GM23338 (cell line): ENCODE results near the gene NDRG2. TPM values are rescaled to one million over a fixed set of nuclear protein-coding genes. Genes with fewer than 3 reads are reported as not detected.

Experiments used
- ATAC-seq: fragments of 200-7000 bp; cut with Tn5 transposase; 3 replicates; pipeline ENCODE4 v1.9.1; 2020
- DNase-seq: peaks from one replicate; pipeline ENCODE4 v3.0.0-alpha.2; 2015; ENCODE audit warnings: low spot score
- H2AFZ ChIP-seq: fragments of 200-600 bp; sonication (generic); 2 replicates; pipeline ENCODE4 v1.8.0; 2016; ENCODE audit warnings: antibody characterized with exemption, mild to moderate bottlenecking, moderate library complexity
- H3F3A ChIP-seq: fragments of 200-600 bp; sonication (generic); replicated peaks from 2 replicates; pipeline ENCODE4 v1.8.0; 2017; ENCODE audit warnings: antibody characterized with exemption, mixed run types, low read depth
- H3K27ac ChIP-seq: fragments of 200-600 bp; sonication (generic); 2 replicates; pipeline ENCODE4 v1.6.1; 2016; ENCODE audit warnings: low read depth
- H3K27me3 ChIP-seq: fragments of 200-600 bp; sonication (generic); 2 replicates; pipeline ENCODE4 v1.8.0; 2016; ENCODE audit warnings: mild to moderate bottlenecking, mixed run types, moderate library complexity; ENCODE audit not compliant: insufficient read depth
- H3K36me3 ChIP-seq: fragments of 200-600 bp; sonication (generic); 2 replicates; pipeline ENCODE4 v1.8.0; 2016; ENCODE audit warnings: mild to moderate bottlenecking; ENCODE audit not compliant: insufficient read depth
- H3K4me1 ChIP-seq: fragments of 200-600 bp; sonication (generic); 2 replicates; pipeline ENCODE4 v1.8.0; 2016; ENCODE audit warnings: mild to moderate bottlenecking, moderate library complexity; ENCODE audit not compliant: insufficient read depth
- H3K4me2 ChIP-seq: fragments of 200-600 bp; sonication (generic); 2 replicates; pipeline ENCODE4 v1.7.1; 2017; ENCODE audit warnings: mixed run types
- H3K4me3 ChIP-seq: fragments of 200-600 bp; sonication (generic); 2 replicates; pipeline ENCODE4 v1.6.1; 2016; ENCODE audit warnings: mixed run types
- H3K79me2 ChIP-seq: fragments of 200-600 bp; sonication (generic); replicated peaks from 2 replicates; pipeline ENCODE4 v1.8.0; 2017; ENCODE audit warnings: mild to moderate bottlenecking; ENCODE audit not compliant: insufficient read depth
- H3K9me2 ChIP-seq: fragments of 200-600 bp; sonication (generic); 2 replicates; pipeline ENCODE4 v1.8.0; 2017; ENCODE audit not compliant: insufficient read depth
- H4K20me1 ChIP-seq: fragments of 200-600 bp; sonication (generic); replicated peaks from 2 replicates; pipeline ENCODE4 v1.8.0; 2017; ENCODE audit warnings: mild to moderate bottlenecking; ENCODE audit not compliant: insufficient read depth
- H3K27ac Mint-ChIP-seq: 2 replicates; pipeline ENCODE4 v1.8.0; 2020; ENCODE audit warnings: inconsistent platforms, mild to moderate bottlenecking, moderate library complexity, mixed read lengths
- H3K27me3 Mint-ChIP-seq: 3 replicates; pipeline ENCODE4 v1.8.0; 2022; ENCODE audit warnings: low read depth, mild to moderate bottlenecking, moderate library complexity, mixed read lengths, inconsistent platforms; ENCODE audit not compliant: insufficient read depth, poor library complexity
- H3K36me3 Mint-ChIP-seq: 3 replicates; pipeline ENCODE4 v1.8.0; 2021; ENCODE audit warnings: low read depth, mild to moderate bottlenecking, inconsistent platforms, moderate library complexity, mixed read lengths
- H3K4me1 Mint-ChIP-seq: 3 replicates; pipeline ENCODE4 v1.8.0; 2020; ENCODE audit warnings: mild to moderate bottlenecking, inconsistent platforms, mixed read lengths
- H3K4me3 Mint-ChIP-seq: 3 replicates; pipeline ENCODE4 v1.8.0; 2021; ENCODE audit warnings: moderate library complexity, mild to moderate bottlenecking, inconsistent platforms, mixed read lengths
- H3K9me3 Mint-ChIP-seq: 3 replicates; pipeline ENCODE4 v1.8.0; 2020; ENCODE audit warnings: moderate library complexity, mild to moderate bottlenecking, inconsistent platforms, mixed read lengths
- CREB1 ChIP-seq: fragments of 250-450 bp; sonication (Bioruptor Pico); IDR thresholded peaks from 2 replicates; pipeline ENCODE4 v1.5.0; 2020; ENCODE audit warnings: low read depth, mild to moderate bottlenecking, moderate library complexity
- EZH2 ChIP-seq: fragments of 200-600 bp; sonication (generic); IDR thresholded peaks from one replicate; pipeline ENCODE4 v1.8.0; 2017; ENCODE audit warnings: antibody characterized with exemption, mild to moderate bottlenecking, low read depth; ENCODE audit not compliant: unreplicated experiment
- EZH2phosphoT487 ChIP-seq: fragments of 200-600 bp; sonication (generic); IDR thresholded peaks from one replicate; pipeline ENCODE4 v1.8.1; 2018; ENCODE audit warnings: antibody characterized with exemption; ENCODE audit not compliant: unreplicated experiment
- JUNB ChIP-seq: IDR thresholded peaks from one replicate; pipeline ENCODE4 v1.6.1; 2016; ENCODE audit warnings: antibody characterized with exemption; ENCODE audit not compliant: unreplicated experiment
- NANOG ChIP-seq: IDR thresholded peaks from 2 replicates; pipeline ENCODE4 v1.6.1; 2016; ENCODE audit warnings: antibody characterized with exemption, borderline replicate concordance
- POLR2AphosphoS5 ChIP-seq: IDR thresholded peaks from 2 replicates; pipeline ENCODE4 v1.6.1; 2016; ENCODE audit warnings: antibody characterized with exemption, low read depth
- STAT1 ChIP-seq: IDR thresholded peaks from one replicate; pipeline ENCODE4 v1.6.1; 2016; ENCODE audit warnings: antibody characterized with exemption; ENCODE audit not compliant: unreplicated experiment
- ZNF114 ChIP-seq: fragments of 250-450 bp; sonication (Bioruptor Pico); IDR thresholded peaks from 2 replicates; pipeline ENCODE4 v1.5.0; 2020; ENCODE audit warnings: mild to moderate bottlenecking, moderate library complexity
- ZNF331 ChIP-seq: fragments of 250-450 bp; sonication (Bioruptor Pico); IDR thresholded peaks from 2 replicates; pipeline ENCODE4 v1.5.0; 2020; ENCODE audit warnings: low read depth, mild to moderate bottlenecking, moderate library complexity
- polyA plus RNA-seq: library from polyadenylated mRNA; unstranded; fragments of >200 nt; fragmentation: Nextera tagmentation; extraction: Ambion mirVana; gene quantifications from 2 replicates; pipeline ENCODE4 v1.2.1, GENCODE V29; 2016
- total RNA-seq: library from RNA; depleted of rRNA; stranded (reverse); fragments of >200 nt; shearing (Covaris generic); gene quantifications from 2 replicates; pipeline ENCODE4 v1.2.3, GENCODE V29; 2014
- TF ChIP-seq, protein P1 (sequence below), 2 experiments: fragments of 200-600 bp in 1 of 2; sonication (generic) in 1 of 2; conservative IDR thresholded peaks; 2 replicates each; pipeline versions ENCODE4 v1.5.1 to v1.6.1; 2016 to 2017; ENCODE audit warnings: antibody characterized with exemption in 2 of 2, low read depth in 2 of 2, mild to moderate bottlenecking in 2 of 2, moderate library complexity in 1 of 2
- TF ChIP-seq, protein P2 (sequence below): fragments of 250-450 bp; sonication (Bioruptor Pico); IDR thresholded peaks from 2 replicates; pipeline ENCODE4 v1.5.0; 2020; ENCODE audit warnings: mild to moderate bottlenecking, moderate library complexity
- TF ChIP-seq, protein P3 (sequence below): IDR thresholded peaks from one replicate; pipeline ENCODE4 v1.6.1; 2018; ENCODE audit warnings: antibody characterized with exemption; ENCODE audit not compliant: unreplicated experiment
- TF ChIP-seq, protein P4 (sequence below): IDR thresholded peaks from 2 replicates; pipeline ENCODE4 v1.6.1; 2016; ENCODE audit warnings: antibody characterized with exemption

Gene NDRG2
- total and polyA plus RNA-seq, 2 experiments from 2014 or later, result 8.8 to 20.6 TPM

DNA sequence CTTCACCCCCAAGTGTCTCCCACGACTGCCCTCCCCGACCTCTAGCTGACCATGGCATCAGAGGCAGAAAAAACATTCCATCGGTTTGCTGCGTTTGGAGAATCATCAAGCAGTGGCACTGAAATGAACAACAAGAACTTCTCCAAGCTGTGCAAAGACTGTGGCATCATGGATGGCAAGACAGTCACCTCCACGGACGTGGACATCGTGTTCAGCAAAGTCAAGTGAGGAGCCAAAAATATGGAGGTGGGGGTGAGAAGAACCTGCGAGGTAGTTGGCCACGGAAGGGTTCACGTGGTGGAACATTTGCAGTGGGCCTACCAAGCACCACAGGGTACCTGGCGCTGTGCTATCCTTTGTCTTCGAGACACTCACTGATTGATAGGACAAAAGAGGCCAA, 5.7 kb upstream of the NDRG2 start:
- Mint-ChIP-seq H3K27ac (no peak overlapping the region), H3K9me3 (no peaks in the 10 kb centered on the region), H3K27me3 (peaks cover 16% of the 10 kb centered on the region), H3K4me1 (peaks cover 17% of the 10 kb centered on the region), H3K4me3 (no peak overlapping the region), H3K36me3 (no peaks in the 10 kb centered on the region)
- Histone ChIP-seq H3K4me3 (no peak overlapping the region), H3F3A (peaks cover 4% of the 10 kb centered on the region; the same call in 1 of the 2 replicates), H3K4me2 (no peak overlapping the region), H3K36me3 (no peaks in the 10 kb centered on the region), H3K4me1 (peaks cover 16% of the 10 kb centered on the region), H3K79me2 (no peaks in the 10 kb centered on the region), H2AFZ (no peak overlapping the region), H3K27me3 (peaks cover 6% of the 10 kb centered on the region; the same call in 1 of the 2 replicates), H3K27ac (no peak overlapping the region), H3K9me2 (peaks cover 6% of the 10 kb centered on the region; the same call in 1 of the 2 replicates), H4K20me1 (no peaks in the 10 kb centered on the region)
- DNase-seq (no peak), ATAC-seq (no peak)
- no peak for TF ChIP-seq JUNB
- TF ChIP-seq, protein P1, sequence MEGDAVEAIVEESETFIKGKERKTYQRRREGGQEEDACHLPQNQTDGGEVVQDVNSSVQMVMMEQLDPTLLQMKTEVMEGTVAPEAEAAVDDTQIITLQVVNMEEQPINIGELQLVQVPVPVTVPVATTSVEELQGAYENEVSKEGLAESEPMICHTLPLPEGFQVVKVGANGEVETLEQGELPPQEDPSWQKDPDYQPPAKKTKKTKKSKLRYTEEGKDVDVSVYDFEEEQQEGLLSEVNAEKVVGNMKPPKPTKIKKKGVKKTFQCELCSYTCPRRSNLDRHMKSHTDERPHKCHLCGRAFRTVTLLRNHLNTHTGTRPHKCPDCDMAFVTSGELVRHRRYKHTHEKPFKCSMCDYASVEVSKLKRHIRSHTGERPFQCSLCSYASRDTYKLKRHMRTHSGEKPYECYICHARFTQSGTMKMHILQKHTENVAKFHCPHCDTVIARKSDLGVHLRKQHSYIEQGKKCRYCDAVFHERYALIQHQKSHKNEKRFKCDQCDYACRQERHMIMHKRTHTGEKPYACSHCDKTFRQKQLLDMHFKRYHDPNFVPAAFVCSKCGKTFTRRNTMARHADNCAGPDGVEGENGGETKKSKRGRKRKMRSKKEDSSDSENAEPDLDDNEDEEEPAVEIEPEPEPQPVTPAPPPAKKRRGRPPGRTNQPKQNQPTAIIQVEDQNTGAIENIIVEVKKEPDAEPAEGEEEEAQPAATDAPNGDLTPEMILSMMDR (conservative IDR thresholded peaks at IDR 0.05; ENCODE audit: low read depth in 2 of 2), result no peak
- no peak for TF ChIP-seq EZH2phosphoT487
- no peak for TF ChIP-seq POLR2AphosphoS5
- no peak for TF ChIP-seq CREB1
- TF ChIP-seq NANOG, result no peak
- TF ChIP-seq, protein P2, sequence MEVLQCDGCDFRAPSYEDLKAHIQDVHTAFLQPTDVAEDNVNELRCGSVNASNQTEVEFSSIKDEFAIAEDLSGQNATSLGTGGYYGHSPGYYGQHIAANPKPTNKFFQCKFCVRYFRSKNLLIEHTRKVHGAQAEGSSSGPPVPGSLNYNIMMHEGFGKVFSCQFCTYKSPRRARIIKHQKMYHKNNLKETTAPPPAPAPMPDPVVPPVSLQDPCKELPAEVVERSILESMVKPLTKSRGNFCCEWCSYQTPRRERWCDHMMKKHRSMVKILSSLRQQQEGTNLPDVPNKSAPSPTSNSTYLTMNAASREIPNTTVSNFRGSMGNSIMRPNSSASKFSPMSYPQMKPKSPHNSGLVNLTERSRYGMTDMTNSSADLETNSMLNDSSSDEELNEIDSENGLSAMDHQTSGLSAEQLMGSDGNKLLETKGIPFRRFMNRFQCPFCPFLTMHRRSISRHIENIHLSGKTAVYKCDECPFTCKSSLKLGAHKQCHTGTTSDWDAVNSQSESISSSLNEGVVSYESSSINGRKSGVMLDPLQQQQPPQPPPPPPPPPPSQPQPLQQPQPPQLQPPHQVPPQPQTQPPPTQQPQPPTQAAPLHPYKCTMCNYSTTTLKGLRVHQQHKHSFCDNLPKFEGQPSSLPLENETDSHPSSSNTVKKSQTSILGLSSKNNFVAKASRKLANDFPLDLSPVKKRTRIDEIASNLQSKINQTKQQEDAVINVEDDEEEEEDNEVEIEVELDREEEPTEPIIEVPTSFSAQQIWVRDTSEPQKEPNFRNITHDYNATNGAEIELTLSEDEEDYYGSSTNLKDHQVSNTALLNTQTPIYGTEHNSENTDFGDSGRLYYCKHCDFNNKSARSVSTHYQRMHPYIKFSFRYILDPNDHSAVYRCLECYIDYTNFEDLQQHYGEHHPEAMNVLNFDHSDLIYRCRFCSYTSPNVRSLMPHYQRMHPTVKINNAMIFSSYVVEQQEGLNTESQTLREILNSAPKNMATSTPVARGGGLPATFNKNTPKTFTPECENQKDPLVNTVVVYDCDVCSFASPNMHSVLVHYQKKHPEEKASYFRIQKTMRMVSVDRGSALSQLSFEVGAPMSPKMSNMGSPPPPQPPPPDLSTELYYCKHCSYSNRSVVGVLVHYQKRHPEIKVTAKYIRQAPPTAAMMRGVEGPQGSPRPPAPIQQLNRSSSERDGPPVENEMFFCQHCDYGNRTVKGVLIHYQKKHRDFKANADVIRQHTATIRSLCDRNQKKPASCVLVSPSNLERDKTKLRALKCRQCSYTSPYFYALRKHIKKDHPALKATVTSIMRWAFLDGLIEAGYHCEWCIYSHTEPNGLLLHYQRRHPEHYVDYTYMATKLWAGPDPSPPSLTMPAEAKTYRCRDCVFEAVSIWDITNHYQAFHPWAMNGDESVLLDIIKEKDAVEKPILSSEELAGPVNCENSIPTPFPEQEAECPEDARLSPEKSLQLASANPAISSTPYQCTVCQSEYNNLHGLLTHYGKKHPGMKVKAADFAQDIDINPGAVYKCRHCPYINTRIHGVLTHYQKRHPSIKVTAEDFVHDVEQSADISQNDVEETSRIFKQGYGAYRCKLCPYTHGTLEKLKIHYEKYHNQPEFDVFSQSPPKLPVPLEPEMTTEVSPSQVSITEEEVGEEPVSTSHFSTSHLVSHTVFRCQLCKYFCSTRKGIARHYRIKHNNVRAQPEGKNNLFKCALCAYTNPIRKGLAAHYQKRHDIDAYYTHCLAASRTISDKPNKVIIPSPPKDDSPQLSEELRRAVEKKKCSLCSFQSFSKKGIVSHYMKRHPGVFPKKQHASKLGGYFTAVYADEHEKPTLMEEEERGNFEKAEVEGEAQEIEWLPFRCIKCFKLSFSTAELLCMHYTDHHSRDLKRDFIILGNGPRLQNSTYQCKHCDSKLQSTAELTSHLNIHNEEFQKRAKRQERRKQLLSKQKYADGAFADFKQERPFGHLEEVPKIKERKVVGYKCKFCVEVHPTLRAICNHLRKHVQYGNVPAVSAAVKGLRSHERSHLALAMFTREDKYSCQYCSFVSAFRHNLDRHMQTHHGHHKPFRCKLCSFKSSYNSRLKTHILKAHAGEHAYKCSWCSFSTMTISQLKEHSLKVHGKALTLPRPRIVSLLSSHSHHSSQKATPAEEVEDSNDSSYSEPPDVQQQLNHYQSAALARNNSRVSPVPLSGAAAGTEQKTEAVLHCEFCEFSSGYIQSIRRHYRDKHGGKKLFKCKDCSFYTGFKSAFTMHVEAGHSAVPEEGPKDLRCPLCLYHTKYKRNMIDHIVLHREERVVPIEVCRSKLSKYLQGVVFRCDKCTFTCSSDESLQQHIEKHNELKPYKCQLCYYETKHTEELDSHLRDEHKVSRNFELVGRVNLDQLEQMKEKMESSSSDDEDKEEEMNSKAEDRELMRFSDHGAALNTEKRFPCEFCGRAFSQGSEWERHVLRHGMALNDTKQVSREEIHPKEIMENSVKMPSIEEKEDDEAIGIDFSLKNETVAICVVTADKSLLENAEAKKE (CRISPR knock-in tag), result no peak
- no peak for TF ChIP-seq ZNF331 (CRISPR knock-in tag)
- TF ChIP-seq ZNF114 (CRISPR knock-in tag), result no peak
- TF ChIP-seq, protein P3, sequence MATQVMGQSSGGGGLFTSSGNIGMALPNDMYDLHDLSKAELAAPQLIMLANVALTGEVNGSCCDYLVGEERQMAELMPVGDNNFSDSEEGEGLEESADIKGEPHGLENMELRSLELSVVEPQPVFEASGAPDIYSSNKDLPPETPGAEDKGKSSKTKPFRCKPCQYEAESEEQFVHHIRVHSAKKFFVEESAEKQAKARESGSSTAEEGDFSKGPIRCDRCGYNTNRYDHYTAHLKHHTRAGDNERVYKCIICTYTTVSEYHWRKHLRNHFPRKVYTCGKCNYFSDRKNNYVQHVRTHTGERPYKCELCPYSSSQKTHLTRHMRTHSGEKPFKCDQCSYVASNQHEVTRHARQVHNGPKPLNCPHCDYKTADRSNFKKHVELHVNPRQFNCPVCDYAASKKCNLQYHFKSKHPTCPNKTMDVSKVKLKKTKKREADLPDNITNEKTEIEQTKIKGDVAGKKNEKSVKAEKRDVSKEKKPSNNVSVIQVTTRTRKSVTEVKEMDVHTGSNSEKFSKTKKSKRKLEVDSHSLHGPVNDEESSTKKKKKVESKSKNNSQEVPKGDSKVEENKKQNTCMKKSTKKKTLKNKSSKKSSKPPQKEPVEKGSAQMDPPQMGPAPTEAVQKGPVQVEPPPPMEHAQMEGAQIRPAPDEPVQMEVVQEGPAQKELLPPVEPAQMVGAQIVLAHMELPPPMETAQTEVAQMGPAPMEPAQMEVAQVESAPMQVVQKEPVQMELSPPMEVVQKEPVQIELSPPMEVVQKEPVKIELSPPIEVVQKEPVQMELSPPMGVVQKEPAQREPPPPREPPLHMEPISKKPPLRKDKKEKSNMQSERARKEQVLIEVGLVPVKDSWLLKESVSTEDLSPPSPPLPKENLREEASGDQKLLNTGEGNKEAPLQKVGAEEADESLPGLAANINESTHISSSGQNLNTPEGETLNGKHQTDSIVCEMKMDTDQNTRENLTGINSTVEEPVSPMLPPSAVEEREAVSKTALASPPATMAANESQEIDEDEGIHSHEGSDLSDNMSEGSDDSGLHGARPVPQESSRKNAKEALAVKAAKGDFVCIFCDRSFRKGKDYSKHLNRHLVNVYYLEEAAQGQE, result no peak
- no peak for TF ChIP-seq STAT1
- TF ChIP-seq EZH2, result no peak
- TF ChIP-seq, protein P4, sequence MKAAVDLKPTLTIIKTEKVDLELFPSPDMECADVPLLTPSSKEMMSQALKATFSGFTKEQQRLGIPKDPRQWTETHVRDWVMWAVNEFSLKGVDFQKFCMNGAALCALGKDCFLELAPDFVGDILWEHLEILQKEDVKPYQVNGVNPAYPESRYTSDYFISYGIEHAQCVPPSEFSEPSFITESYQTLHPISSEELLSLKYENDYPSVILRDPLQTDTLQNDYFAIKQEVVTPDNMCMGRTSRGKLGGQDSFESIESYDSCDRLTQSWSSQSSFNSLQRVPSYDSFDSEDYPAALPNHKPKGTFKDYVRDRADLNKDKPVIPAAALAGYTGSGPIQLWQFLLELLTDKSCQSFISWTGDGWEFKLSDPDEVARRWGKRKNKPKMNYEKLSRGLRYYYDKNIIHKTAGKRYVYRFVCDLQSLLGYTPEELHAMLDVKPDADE, result no peak
